A549 (cell line): ENCODE results near the gene BMPER.

Experiments used
- JUN ChIP-seq, 2 experiments: fragments of >200 bp; sonication (Bioruptor Twin); formaldehyde crosslinking; IDR thresholded peaks; 2 replicates in 1 of 2; 3 replicates in 1 of 2; pipeline ENCODE4 v1.6.1; 2016 to 2017
- PHF8 ChIP-seq: fragments of 200-600 bp; sonication (generic); IDR thresholded peaks from 2 replicates; pipeline ENCODE4 v1.6.1; 2016; ENCODE audit warnings: low read depth, mild to moderate bottlenecking, antibody characterized with exemption, moderate library complexity, borderline replicate concordance
- POLR2A ChIP-seq: IDR thresholded peaks from 2 replicates; pipeline ENCODE4 v1.6.1; 2012; ENCODE audit warnings: mild to moderate bottlenecking, low read length
- RARB ChIP-seq: fragments of 250-450 bp; sonication (Bioruptor Pico); IDR thresholded peaks from 2 replicates; pipeline ENCODE4 v1.8.0; 2021; ENCODE audit warnings: mild to moderate bottlenecking, moderate library complexity
- TF ChIP-seq, protein P1 (sequence below): fragments of >200 bp; sonication (Bioruptor Twin); formaldehyde crosslinking; IDR thresholded peaks from 3 replicates; pipeline ENCODE4 v1.5.1; 2016

GRCh38 chr7:33881316-33881715 lies 24.0 kb upstream of the BMPER start:
- TF ChIP-seq, protein P1, sequence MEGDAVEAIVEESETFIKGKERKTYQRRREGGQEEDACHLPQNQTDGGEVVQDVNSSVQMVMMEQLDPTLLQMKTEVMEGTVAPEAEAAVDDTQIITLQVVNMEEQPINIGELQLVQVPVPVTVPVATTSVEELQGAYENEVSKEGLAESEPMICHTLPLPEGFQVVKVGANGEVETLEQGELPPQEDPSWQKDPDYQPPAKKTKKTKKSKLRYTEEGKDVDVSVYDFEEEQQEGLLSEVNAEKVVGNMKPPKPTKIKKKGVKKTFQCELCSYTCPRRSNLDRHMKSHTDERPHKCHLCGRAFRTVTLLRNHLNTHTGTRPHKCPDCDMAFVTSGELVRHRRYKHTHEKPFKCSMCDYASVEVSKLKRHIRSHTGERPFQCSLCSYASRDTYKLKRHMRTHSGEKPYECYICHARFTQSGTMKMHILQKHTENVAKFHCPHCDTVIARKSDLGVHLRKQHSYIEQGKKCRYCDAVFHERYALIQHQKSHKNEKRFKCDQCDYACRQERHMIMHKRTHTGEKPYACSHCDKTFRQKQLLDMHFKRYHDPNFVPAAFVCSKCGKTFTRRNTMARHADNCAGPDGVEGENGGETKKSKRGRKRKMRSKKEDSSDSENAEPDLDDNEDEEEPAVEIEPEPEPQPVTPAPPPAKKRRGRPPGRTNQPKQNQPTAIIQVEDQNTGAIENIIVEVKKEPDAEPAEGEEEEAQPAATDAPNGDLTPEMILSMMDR, result no peak
- TF ChIP-seq RARB, result no peak
- TF ChIP-seq JUN (IDR thresholded peaks at IDR 0.05), result no peak
- TF ChIP-seq PHF8, result no peak
- TF ChIP-seq POLR2A, result no peak
